Measurements from ENCODE around the gene ST8SIA6.
A peak's percentile ranks its signal among the peaks of the same experiment; 100 is the strongest.

The ST8SIA6 gene

DNA sequence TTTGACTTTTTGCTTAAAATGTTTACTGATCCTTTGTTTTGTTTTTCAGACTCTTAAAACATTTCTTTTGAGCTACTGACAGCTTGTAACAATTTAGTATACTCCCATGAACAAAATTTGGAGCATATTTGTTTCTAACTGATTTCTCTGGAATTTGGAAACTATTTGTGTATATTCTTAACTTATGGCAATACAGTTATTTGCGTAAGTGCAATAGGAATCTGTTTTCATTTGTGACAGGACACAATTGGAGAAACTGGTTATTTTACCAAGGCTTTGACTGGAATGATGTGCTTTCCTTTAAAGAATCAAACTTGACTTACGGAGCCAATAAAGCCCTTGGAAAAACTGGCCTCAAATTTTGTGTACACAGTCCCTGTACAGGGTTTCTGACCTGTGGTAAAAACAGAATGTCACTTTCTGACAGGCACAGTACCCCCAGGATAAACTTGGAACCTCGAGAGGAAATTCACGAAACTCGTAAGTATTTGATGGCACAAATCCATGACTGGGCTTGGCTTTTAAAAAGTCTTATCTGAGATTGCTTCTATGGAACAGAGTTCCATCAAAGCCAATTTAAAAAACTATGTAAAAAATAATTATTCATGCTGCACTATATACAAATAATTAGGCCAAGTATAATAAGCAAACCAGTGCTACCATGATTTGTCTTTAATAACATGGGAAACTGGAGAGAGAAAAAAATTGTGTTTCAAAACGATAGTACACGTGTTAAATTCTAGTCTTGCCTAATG lies 70.4 kb downstream of the ST8SIA6 start:
- TF ChIP-seq, protein P1, sequence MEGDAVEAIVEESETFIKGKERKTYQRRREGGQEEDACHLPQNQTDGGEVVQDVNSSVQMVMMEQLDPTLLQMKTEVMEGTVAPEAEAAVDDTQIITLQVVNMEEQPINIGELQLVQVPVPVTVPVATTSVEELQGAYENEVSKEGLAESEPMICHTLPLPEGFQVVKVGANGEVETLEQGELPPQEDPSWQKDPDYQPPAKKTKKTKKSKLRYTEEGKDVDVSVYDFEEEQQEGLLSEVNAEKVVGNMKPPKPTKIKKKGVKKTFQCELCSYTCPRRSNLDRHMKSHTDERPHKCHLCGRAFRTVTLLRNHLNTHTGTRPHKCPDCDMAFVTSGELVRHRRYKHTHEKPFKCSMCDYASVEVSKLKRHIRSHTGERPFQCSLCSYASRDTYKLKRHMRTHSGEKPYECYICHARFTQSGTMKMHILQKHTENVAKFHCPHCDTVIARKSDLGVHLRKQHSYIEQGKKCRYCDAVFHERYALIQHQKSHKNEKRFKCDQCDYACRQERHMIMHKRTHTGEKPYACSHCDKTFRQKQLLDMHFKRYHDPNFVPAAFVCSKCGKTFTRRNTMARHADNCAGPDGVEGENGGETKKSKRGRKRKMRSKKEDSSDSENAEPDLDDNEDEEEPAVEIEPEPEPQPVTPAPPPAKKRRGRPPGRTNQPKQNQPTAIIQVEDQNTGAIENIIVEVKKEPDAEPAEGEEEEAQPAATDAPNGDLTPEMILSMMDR (IDR thresholded peaks at IDR 0.05; ENCODE audit: low read depth, low read length) = no peak
- in situ Hi-C loops (cut with HindIII; ENCODE audit: low sequenced_read_pairs) = no loop called here
- no peak overlapping the region for H3K4me3 ChIP-seq (ENCODE audit: low read depth, low read length)
- no peak for DNase-seq (ENCODE audit: low read depth, low spot score)

DNA sequence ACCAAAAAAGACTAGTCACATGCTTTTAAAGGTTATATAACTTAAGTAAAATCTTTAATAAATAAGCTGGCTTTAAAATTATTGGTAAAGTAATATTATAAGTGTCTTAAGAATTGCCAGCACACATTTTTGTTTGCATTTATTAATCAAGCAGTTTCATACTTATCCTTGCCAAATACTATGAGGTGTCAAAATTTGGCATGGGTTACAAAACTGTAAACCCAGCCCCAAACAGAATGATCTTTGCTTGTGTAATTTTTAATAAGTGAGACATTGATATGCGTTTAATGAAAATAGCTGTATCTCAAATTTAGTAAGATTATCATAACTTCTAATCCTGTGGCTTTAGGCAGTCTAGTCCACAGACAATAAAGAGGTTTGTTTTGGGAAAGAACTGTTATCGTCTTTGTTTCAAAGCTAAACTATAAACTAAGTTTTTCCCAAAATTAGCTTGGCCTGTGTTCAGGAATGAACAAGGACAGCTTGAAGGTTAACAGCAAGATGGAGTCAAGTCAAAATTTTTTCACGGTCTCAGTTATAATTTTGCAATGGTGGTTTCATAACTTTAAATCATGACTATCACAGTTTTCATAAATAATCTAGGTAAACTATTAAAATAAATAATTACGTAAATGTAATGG lies 72.8 kb downstream of the ST8SIA6 start:
- DNase-seq (ENCODE audit: low read depth, low spot score) = no peak
- no peak overlapping the region for H3K4me3 ChIP-seq (ENCODE audit: low read depth, low read length)
- TF ChIP-seq, protein P1 (IDR thresholded peaks at IDR 0.05; ENCODE audit: low read depth, low read length) = no peak
- in situ Hi-C loops (cut with HindIII; ENCODE audit: low sequenced_read_pairs) = no loop called here

DNA sequence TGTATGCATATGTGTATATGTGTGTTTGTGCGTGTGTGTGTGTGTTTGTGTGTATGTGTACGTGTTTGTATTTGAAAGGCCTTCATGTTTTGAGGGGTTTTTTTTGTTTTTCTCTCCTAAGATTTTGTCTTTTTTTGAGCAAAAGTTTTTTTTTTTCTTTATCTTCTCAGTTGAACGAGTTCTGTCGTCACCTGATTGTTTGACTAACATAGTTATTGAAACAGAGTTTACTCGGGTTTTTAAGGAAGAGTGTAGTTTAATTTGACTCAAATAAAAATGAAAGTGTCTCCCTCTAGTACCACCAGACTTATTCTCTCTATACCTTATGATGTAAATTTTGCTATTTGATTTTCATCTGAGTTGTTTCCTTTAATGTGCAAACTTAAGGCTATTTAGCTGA lies 73.5 kb downstream of the ST8SIA6 start:
- TF ChIP-seq, protein P1 (IDR thresholded peaks at IDR 0.05; ENCODE audit: low read depth, low read length) = no peak
- H3K4me3 ChIP-seq (ENCODE audit: low read depth, low read length) = no peak overlapping the region
- no peak for DNase-seq (ENCODE audit: low read depth, low spot score)
- in situ Hi-C loops (cut with HindIII; ENCODE audit: low sequenced_read_pairs) = no loop called here

GRCh38 chr10:17380016-17380415 lies 74.4 kb downstream of the ST8SIA6 start:
- DNase-seq (ENCODE audit: low read depth, low spot score) = no peak
- in situ Hi-C loops (cut with HindIII; ENCODE audit: low sequenced_read_pairs) = no loop called here
- TF ChIP-seq, protein P1 (IDR thresholded peaks at IDR 0.05; ENCODE audit: low read depth, low read length) = no peak
- no peak overlapping the region for H3K4me3 ChIP-seq (ENCODE audit: low read depth, low read length)

- TF ChIP-seq, protein P1 (IDR thresholded peaks at IDR 0.05; ENCODE audit: low read depth, low read length) = no peak
- no peak overlapping the region for H3K4me3 ChIP-seq (ENCODE audit: low read depth, low read length)
- no peak for DNase-seq (ENCODE audit: low read depth, low spot score)
- in situ Hi-C loops (cut with HindIII; ENCODE audit: low sequenced_read_pairs) = no loop called here
Measured at GRCh38 chr10:17379151-17379690, 75.2 kb downstream of the ST8SIA6 start.

DNA sequence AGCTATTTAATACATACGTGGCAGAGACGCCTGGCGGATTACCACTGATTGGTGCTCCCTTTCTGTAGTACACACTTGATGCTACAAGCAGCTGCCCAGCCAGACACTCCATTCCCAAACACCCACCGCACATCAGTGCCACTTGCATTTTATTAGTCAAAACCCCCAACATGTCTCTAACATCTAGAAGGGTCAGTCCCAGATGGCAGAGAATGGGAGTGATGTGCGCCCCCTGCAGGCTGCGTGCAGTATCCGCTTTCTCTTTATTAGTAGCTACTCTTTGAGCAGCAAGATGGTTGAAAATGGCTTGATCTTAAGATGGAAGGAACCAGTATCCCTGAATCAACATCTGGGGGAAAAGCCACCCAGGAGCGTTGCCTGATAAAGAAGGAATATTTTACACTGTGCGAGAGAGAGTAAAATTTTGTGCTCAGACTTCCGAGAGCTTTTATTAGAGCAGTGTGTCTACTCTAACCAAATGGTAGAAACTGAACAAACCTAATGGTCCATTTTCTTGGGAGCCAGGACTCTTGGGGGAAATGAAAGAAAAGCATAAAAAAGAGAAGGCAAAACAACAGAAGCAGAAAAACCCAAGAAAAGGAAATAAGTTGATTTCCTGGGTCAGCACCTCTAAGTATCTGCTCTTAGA lies 78.3 kb downstream of the ST8SIA6 start:
- in situ Hi-C loops (cut with HindIII; ENCODE audit: low sequenced_read_pairs) = no loop called here
- TF ChIP-seq, protein P1 (IDR thresholded peaks at IDR 0.05; ENCODE audit: low read depth, low read length) = peak; percentile 57
- no peak overlapping the region for H3K4me3 ChIP-seq (ENCODE audit: low read depth, low read length)
- no peak for DNase-seq (ENCODE audit: low read depth, low spot score)
